HepG2 (cell line): ENCODE data around the gene PRXL2A. TPM values are rescaled to one million over a fixed set of nuclear protein-coding genes. Genes with fewer than 3 reads are reported as not detected.
A peak's percentile ranks its signal among the peaks of the same experiment; 100 is the strongest.

Experiments used
- BHLHE40 ChIP-seq: IDR thresholded peaks from 2 replicates; pipeline ENCODE4 v1.6.1; 2011; ENCODE audit warnings: low read length, improper control_type of control experiment
- GABPB1 ChIP-seq: IDR thresholded peaks from 2 replicates; pipeline ENCODE4 v1.6.1; 2016; ENCODE audit warnings: mild to moderate bottlenecking, missing genetic modification reagents, moderate library complexity, missing compliant biosample characterization
- KAT7 ChIP-seq: IDR thresholded peaks from 2 replicates; pipeline ENCODE4 v1.6.1; 2018; ENCODE audit warnings: borderline replicate concordance, missing compliant biosample characterization
- KDM2A ChIP-seq: sonication (generic); formaldehyde crosslinking; IDR thresholded peaks from 2 replicates; pipeline ENCODE4 v1.4.0; 2020; ENCODE audit warnings: low read depth, missing genetic modification reagents, borderline replicate concordance
- NFE2L2 ChIP-seq: fragments of 150-350 bp; IDR thresholded peaks from 2 replicates; pipeline ENCODE4 v1.6.1; 2014; ENCODE audit warnings: low read length
- RXRB ChIP-seq: IDR thresholded peaks from 2 replicates; pipeline ENCODE4 v1.6.1; 2016; ENCODE audit warnings: borderline replicate concordance, missing genetic modification reagents, missing compliant biosample characterization
- THAP11 ChIP-seq: IDR thresholded peaks from 2 replicates; pipeline ENCODE4 v1.6.1; 2016; ENCODE audit warnings: missing biosample characterization, missing genetic modification reagents
- ZMAT3 ChIP-seq: sonication (generic); formaldehyde crosslinking; conservative IDR thresholded peaks from 2 replicates; pipeline ENCODE4 v1.7.0; 2021; ENCODE audit warnings: missing genetic modification reagents
- ZMYM4 ChIP-seq: sonication (generic); formaldehyde crosslinking; IDR thresholded peaks from 2 replicates; pipeline ENCODE4 v1.8.1; 2023; ENCODE audit warnings: mild to moderate bottlenecking, missing genetic modification reagents
- ZNF124 ChIP-seq: sonication (generic); formaldehyde crosslinking; IDR thresholded peaks from 2 replicates; pipeline ENCODE4 v1.4.0; 2020; ENCODE audit warnings: missing genetic modification reagents
- ZNF160 ChIP-seq: sonication (generic); formaldehyde crosslinking; IDR thresholded peaks from 2 replicates; pipeline ENCODE4 v1.8.0; 2022; ENCODE audit warnings: mild to moderate bottlenecking, inconsistent platforms, missing genetic modification reagents
- ZNF17 ChIP-seq: sonication (generic); formaldehyde crosslinking; IDR thresholded peaks from 2 replicates; pipeline ENCODE4 v1.5.0; 2020; ENCODE audit warnings: mild to moderate bottlenecking, missing genetic modification reagents
- ZNF572 ChIP-seq: sonication (generic); formaldehyde crosslinking; IDR thresholded peaks from 2 replicates; pipeline ENCODE4 v1.5.1; 2020; ENCODE audit warnings: mild to moderate bottlenecking, missing genetic modification reagents
- ZNF720 ChIP-seq: sonication (generic); formaldehyde crosslinking; IDR thresholded peaks from 2 replicates; pipeline ENCODE4 v1.4.0; 2020; ENCODE audit warnings: missing genetic modification reagents
- ZNF792 ChIP-seq: IDR thresholded peaks from 2 replicates; pipeline ENCODE4 v1.6.1; 2016
- polyA plus RNA-seq, 8 experiments: library from polyadenylated mRNA; depleted of rRNA in 3 of 8; stranded (reverse) in 7 of 8; unstranded in 1 of 8; fragments of >200 nt; fragmentation: Illumina TruSeq in 4 of 8; extraction: Trizol in 4 of 8; gene quantifications; 2 replicates each; pipeline versions ENCODE4 v1.2.1 to v1.2.3, GENCODE V29; 2011 to 2016; ENCODE audit warnings: low read depth in 4 of 8, missing spikeins in 1 of 8, mixed read lengths in 1 of 8; ENCODE audit not compliant: insufficient read depth in 1 of 8
- total RNA-seq, 5 experiments: library from RNA; depleted of rRNA; stranded (reverse); fragments of >200 nt; fragmentation: Illumina TruSeq; extraction: Trizol; gene quantifications; 2 replicates each; pipeline ENCODE4 v1.2.3, GENCODE V29; 2016; ENCODE audit warnings: low read depth in 1 of 5
- TF ChIP-seq, protein P1 (sequence below): sonication (generic); formaldehyde crosslinking; IDR thresholded peaks from 2 replicates; pipeline ENCODE4 v1.4.0; 2020; ENCODE audit warnings: low read depth, missing genetic modification reagents
- TF ChIP-seq, protein P2 (sequence below): sonication (generic); formaldehyde crosslinking; IDR thresholded peaks from 2 replicates; pipeline ENCODE4 v1.4.0; 2020; ENCODE audit warnings: mild to moderate bottlenecking, missing genetic modification reagents, borderline replicate concordance
- TF ChIP-seq, protein P3 (sequence below): sonication (generic); formaldehyde crosslinking; IDR thresholded peaks from 2 replicates; pipeline ENCODE4 v1.5.1; 2020; ENCODE audit warnings: mild to moderate bottlenecking, missing genetic modification reagents, moderate library complexity
- TF ChIP-seq, protein P4 (sequence below): sonication (generic); formaldehyde crosslinking; IDR thresholded peaks from 2 replicates; pipeline ENCODE4 v1.4.0; 2020; ENCODE audit warnings: mild to moderate bottlenecking, missing genetic modification reagents

The PRXL2A gene
- total and polyA plus RNA-seq, 2 of the 13 experiments (the other 11 are each of a cell fraction or from before 2014, with no cell fraction given), result 43.9 to 79.9 TPM

DNA sequence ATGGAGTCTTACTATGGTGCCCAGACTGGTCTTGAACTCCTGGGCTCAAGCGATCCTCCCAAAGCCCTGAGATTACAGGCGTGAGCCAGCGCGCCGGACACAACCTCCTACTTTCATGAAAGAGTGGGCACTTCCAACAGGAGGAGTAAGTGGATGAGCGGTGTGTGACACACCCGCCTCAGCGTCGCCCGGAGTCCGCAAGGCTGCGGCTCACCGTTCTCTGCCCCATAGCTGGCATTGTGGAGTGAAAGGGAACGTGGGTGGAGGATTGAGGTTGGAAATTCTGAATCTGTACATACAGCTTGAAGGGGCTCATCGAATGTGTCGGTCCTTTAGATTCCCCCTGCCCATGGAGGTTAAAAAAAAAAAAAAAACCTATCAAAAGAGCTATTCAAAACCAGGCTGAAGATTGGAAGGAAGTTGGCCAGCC is 524 bp upstream of the PRXL2A start (continued):
- TF ChIP-seq, protein P1, sequence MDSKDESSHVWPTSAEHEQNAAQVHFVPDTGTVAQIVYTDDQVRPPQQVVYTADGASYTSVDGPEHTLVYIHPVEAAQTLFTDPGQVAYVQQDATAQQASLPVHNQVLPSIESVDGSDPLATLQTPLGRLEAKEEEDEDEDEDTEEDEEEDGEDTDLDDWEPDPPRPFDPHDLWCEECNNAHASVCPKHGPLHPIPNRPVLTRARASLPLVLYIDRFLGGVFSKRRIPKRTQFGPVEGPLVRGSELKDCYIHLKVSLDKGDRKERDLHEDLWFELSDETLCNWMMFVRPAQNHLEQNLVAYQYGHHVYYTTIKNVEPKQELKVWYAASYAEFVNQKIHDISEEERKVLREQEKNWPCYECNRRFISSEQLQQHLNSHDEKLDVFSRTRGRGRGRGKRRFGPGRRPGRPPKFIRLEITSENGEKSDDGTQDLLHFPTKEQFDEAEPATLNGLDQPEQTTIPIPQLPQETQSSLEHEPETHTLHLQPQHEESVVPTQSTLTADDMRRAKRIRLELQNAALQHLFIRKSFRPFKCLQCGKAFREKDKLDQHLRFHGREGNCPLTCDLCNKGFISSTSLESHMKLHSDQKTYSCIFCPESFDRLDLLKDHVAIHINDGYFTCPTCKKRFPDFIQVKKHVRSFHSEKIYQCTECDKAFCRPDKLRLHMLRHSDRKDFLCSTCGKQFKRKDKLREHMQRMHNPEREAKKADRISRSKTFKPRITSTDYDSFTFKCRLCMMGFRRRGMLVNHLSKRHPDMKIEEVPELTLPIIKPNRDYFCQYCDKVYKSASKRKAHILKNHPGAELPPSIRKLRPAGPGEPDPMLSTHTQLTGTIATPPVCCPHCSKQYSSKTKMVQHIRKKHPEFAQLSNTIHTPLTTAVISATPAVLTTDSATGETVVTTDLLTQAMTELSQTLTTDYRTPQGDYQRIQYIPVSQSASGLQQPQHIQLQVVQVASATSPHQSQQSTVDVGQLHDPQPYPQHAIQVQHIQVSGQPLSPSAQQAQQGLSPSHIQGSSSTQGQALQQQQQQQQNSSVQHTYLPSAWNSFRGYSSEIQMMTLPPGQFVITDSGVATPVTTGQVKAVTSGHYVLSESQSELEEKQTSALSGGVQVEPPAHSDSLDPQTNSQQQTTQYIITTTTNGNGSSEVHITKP (CRISPR knock-in tag), result peak; percentile 87
- TF ChIP-seq, protein P2, sequence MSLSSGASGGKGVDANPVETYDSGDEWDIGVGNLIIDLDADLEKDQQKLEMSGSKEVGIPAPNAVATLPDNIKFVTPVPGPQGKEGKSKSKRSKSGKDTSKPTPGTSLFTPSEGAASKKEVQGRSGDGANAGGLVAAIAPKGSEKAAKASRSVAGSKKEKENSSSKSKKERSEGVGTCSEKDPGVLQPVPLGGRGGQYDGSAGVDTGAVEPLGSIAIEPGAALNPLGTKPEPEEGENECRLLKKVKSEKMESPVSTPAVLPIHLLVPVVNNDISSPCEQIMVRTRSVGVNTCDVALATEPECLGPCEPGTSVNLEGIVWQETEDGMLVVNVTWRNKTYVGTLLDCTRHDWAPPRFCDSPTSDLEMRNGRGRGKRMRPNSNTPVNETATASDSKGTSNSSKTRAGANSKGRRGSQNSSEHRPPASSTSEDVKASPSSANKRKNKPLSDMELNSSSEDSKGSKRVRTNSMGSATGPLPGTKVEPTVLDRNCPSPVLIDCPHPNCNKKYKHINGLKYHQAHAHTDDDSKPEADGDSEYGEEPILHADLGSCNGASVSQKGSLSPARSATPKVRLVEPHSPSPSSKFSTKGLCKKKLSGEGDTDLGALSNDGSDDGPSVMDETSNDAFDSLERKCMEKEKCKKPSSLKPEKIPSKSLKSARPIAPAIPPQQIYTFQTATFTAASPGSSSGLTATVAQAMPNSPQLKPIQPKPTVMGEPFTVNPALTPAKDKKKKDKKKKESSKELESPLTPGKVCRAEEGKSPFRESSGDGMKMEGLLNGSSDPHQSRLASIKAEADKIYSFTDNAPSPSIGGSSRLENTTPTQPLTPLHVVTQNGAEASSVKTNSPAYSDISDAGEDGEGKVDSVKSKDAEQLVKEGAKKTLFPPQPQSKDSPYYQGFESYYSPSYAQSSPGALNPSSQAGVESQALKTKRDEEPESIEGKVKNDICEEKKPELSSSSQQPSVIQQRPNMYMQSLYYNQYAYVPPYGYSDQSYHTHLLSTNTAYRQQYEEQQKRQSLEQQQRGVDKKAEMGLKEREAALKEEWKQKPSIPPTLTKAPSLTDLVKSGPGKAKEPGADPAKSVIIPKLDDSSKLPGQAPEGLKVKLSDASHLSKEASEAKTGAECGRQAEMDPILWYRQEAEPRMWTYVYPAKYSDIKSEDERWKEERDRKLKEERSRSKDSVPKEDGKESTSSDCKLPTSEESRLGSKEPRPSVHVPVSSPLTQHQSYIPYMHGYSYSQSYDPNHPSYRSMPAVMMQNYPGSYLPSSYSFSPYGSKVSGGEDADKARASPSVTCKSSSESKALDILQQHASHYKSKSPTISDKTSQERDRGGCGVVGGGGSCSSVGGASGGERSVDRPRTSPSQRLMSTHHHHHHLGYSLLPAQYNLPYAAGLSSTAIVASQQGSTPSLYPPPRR (CRISPR knock-in tag), result no peak
- TF ChIP-seq KDM2A (CRISPR knock-in tag), result 0 out of 2 replicates have a peak, but pooled peaks have one; percentile 9
- no peak for TF ChIP-seq BHLHE40
- TF ChIP-seq, protein P3, sequence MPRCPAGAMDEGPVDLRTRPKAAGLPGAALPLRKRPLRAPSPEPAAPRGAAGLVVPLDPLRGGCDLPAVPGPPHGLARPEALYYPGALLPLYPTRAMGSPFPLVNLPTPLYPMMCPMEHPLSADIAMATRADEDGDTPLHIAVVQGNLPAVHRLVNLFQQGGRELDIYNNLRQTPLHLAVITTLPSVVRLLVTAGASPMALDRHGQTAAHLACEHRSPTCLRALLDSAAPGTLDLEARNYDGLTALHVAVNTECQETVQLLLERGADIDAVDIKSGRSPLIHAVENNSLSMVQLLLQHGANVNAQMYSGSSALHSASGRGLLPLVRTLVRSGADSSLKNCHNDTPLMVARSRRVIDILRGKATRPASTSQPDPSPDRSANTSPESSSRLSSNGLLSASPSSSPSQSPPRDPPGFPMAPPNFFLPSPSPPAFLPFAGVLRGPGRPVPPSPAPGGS, result no peak
- TF ChIP-seq ZMAT3 (CRISPR knock-in tag), result peak; percentile 6; the same call in 1 of the 2 replicates
- TF ChIP-seq THAP11, result no peak; the same call in 1 of the 2 replicates
- TF ChIP-seq ZNF17 (CRISPR knock-in tag), result no peak
- TF ChIP-seq RXRB, result no peak
- no peak for TF ChIP-seq ZMYM4
- no peak for TF ChIP-seq ZNF720 (CRISPR knock-in tag)
- TF ChIP-seq GABPB1 (CRISPR knock-in tag), result no peak
- TF ChIP-seq ZNF572 (CRISPR knock-in tag), result no peak
- no peak for TF ChIP-seq ZNF160 (CRISPR knock-in tag)
- no peak for TF ChIP-seq KAT7 (CRISPR knock-in tag)
- TF ChIP-seq ZNF124 (CRISPR knock-in tag), result no peak
- no peak for TF ChIP-seq ZNF792
- TF ChIP-seq, protein P4, sequence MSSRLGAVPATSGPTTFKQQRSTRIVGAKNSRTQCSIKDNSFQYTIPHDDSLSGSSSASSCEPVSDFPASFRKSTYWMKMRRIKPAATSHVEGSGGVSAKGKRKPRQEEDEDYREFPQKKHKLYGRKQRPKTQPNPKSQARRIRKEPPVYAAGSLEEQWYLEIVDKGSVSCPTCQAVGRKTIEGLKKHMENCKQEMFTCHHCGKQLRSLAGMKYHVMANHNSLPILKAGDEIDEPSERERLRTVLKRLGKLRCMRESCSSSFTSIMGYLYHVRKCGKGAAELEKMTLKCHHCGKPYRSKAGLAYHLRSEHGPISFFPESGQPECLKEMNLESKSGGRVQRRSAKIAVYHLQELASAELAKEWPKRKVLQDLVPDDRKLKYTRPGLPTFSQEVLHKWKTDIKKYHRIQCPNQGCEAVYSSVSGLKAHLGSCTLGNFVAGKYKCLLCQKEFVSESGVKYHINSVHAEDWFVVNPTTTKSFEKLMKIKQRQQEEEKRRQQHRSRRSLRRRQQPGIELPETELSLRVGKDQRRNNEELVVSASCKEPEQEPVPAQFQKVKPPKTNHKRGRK (CRISPR knock-in tag), result no peak
- TF ChIP-seq NFE2L2, result no peak
